SU-DHL-6 (cell line): ENCODE data around the gene SLC44A1.

Source experiments
- H2AFZ ChIP-seq: fragments of 200-600 bp; sonication (generic); 2 replicates; pipeline ENCODE4 v1.6.1; 2014; ENCODE audit warnings: low read depth, mild to moderate bottlenecking, moderate library complexity, mixed read lengths, antibody characterized with exemption, low read length; ENCODE audit not compliant: severe bottlenecking
- H3F3A ChIP-seq: fragments of 200-600 bp; shearing (Covaris generic); 2 replicates; pipeline ENCODE4 v1.6.0; 2016; ENCODE audit warnings: antibody characterized with exemption, mild to moderate bottlenecking; ENCODE audit not compliant: insufficient read depth
- H3K27ac ChIP-seq: fragments of 200-600 bp; sonication (generic); 2 replicates; pipeline ENCODE4 v1.5.1; 2016; ENCODE audit warnings: low read depth, mild to moderate bottlenecking, low read length, moderate library complexity, mixed read lengths
- H3K27me3 ChIP-seq: fragments of 200-600 bp; sonication (generic), shearing (Covaris generic); 2 replicates; pipeline ENCODE4 v1.6.0; 2014; ENCODE audit warnings: mild to moderate bottlenecking, low read length
- H3K36me3 ChIP-seq: fragments of 200-600 bp; sonication (generic); 2 replicates; pipeline ENCODE4 v1.6.1; 2014; ENCODE audit warnings: mild to moderate bottlenecking, low read length, mixed read lengths
- H3K4me2 ChIP-seq: fragments of 300-600, 200-600 bp; shearing (Covaris generic), sonication (generic); 2 replicates; pipeline ENCODE4 v1.6.0; 2014; ENCODE audit warnings: low read length, low read depth, mild to moderate bottlenecking; ENCODE audit not compliant: poor library complexity, severe bottlenecking
- H3K4me3 ChIP-seq: fragments of 200-600 bp; sonication (generic); 2 replicates; pipeline ENCODE4 v1.5.1; 2014; ENCODE audit warnings: antibody characterized with exemption, low read length, mild to moderate bottlenecking, mixed read lengths; ENCODE audit not compliant: insufficient read depth, poor library complexity, severe bottlenecking
- H3K79me2 ChIP-seq: fragments of 200-600 bp; sonication (generic); 2 replicates; pipeline ENCODE4 v1.6.1; 2014; ENCODE audit warnings: mild to moderate bottlenecking, low read length, moderate library complexity; ENCODE audit not compliant: insufficient read depth
- H3K9ac ChIP-seq: fragments of 200-600 bp; sonication (generic); 2 replicates; pipeline ENCODE4 v1.7.0; 2014; ENCODE audit warnings: mild to moderate bottlenecking, low read length
- H3K9me2 ChIP-seq: fragments of 200-600 bp; sonication (generic); replicated peaks from 2 replicates; pipeline ENCODE4 v1.6.1; 2014; ENCODE audit warnings: low read length; ENCODE audit not compliant: insufficient read depth
- H3K9me3 ChIP-seq: fragments of 200-600 bp; sonication (generic); 2 replicates; pipeline ENCODE4 v1.6.1; 2014; ENCODE audit warnings: low read length, mixed read lengths; ENCODE audit not compliant: insufficient read depth
- H4K20me1 ChIP-seq: fragments of 200-600 bp; sonication (generic); 2 replicates; pipeline ENCODE4 v1.6.1; 2014; ENCODE audit warnings: low read depth, mild to moderate bottlenecking, antibody characterized with exemption, low read length, moderate library complexity, mixed read lengths
- CTCF ChIP-seq: fragments of 200-600 bp; sonication (generic); IDR thresholded peaks from one replicate; pipeline ENCODE4 v1.5.1; 2017; ENCODE audit warnings: antibody characterized with exemption, mild to moderate bottlenecking, low read length, moderate library complexity; ENCODE audit not compliant: insufficient read depth, poor library complexity, severe bottlenecking
- EZH2phosphoT487 ChIP-seq: fragments of 200-600 bp; sonication (generic), shearing (Covaris generic); conservative IDR thresholded peaks from 2 replicates; pipeline ENCODE4 v1.6.1; 2018; ENCODE audit warnings: mild to moderate bottlenecking, antibody characterized with exemption, low read length, moderate library complexity, mixed read lengths

Gene SLC44A1

GRCh38 chr9:105360344-105360743, 115.9 kb downstream of the SLC44A1 start:
- no peak overlapping the region for H2AFZ ChIP-seq
- H3K79me2 ChIP-seq: no peaks in the 10 kb centered on the region
- H3K4me3 ChIP-seq: no peak overlapping the region
- TF ChIP-seq EZH2phosphoT487 (no peak), CTCF (no peak)
- no peaks in the 10 kb centered on the region; the same call in 1 of the 2 replicates for H3K36me3 ChIP-seq
- H3K27me3 ChIP-seq: no peaks in the 10 kb centered on the region
- no peaks in the 10 kb centered on the region for H3K9me2 ChIP-seq
- H3K9me3 ChIP-seq: no peaks in the 10 kb centered on the region
- no peaks in the 10 kb centered on the region for H3F3A ChIP-seq
- H4K20me1 ChIP-seq: no peaks in the 10 kb centered on the region
- H3K4me2 ChIP-seq: no peak overlapping the region
- H3K9ac ChIP-seq: no peak overlapping the region
- H3K27ac ChIP-seq: no peak overlapping the region

- Histone ChIP-seq H3K36me3 (no peaks in the 10 kb centered on the region; the same call in 1 of the 2 replicates), H4K20me1 (no peaks in the 10 kb centered on the region), H3K79me2 (no peaks in the 10 kb centered on the region), H3K27me3 (no peaks in the 10 kb centered on the region), H3F3A (no peaks in the 10 kb centered on the region), H3K9ac (no peak overlapping the region), H3K9me3 (no peaks in the 10 kb centered on the region), H3K27ac (no peak overlapping the region), H2AFZ (no peak overlapping the region), H3K4me2 (no peak overlapping the region), H3K9me2 (no peaks in the 10 kb centered on the region), H3K4me3 (no peak overlapping the region)
- TF ChIP-seq EZH2phosphoT487 (no peak), CTCF (no peak)
These were observed 117.4 kb downstream of the SLC44A1 start for GRCh38 chr9:105361873-105362272.

- H3F3A ChIP-seq: no peaks in the 10 kb centered on the region
- H3K9ac ChIP-seq: no peak overlapping the region
- H3K9me3 ChIP-seq: no peaks in the 10 kb centered on the region
- no peaks in the 10 kb centered on the region for H3K27me3 ChIP-seq
- H3K9me2 ChIP-seq: no peaks in the 10 kb centered on the region
- no peak overlapping the region for H3K27ac ChIP-seq
- H2AFZ ChIP-seq: no peak overlapping the region
- H3K4me3 ChIP-seq: no peak overlapping the region
- no peak overlapping the region for H3K4me2 ChIP-seq
- H4K20me1 ChIP-seq: no peaks in the 10 kb centered on the region
- no peaks in the 10 kb centered on the region for H3K79me2 ChIP-seq
- H3K36me3 ChIP-seq: no peaks in the 10 kb centered on the region; the same call in 1 of the 2 replicates
- TF ChIP-seq CTCF (no peak), EZH2phosphoT487 (no peak)
These were observed 118.0 kb downstream of the SLC44A1 start for GRCh38 chr9:105362470-105362869.

GRCh38 chr9:105363837-105364236, 119.4 kb downstream of the SLC44A1 start:
- H3F3A ChIP-seq: no peaks in the 10 kb centered on the region
- H3K27ac ChIP-seq: no peak overlapping the region
- TF ChIP-seq EZH2phosphoT487 (no peak), CTCF (no peak)
- H3K79me2 ChIP-seq: no peaks in the 10 kb centered on the region
- no peaks in the 10 kb centered on the region; the same call in 1 of the 2 replicates for H3K36me3 ChIP-seq
- H3K9ac ChIP-seq: no peak overlapping the region
- no peaks in the 10 kb centered on the region for H3K9me2 ChIP-seq
- no peak overlapping the region for H3K4me3 ChIP-seq
- H3K27me3 ChIP-seq: no peaks in the 10 kb centered on the region
- H3K4me2 ChIP-seq: no peak overlapping the region
- H2AFZ ChIP-seq: no peak overlapping the region
- no peaks in the 10 kb centered on the region for H3K9me3 ChIP-seq
- no peaks in the 10 kb centered on the region for H4K20me1 ChIP-seq
